HepG2 (cell line): Measurements from ENCODE around the gene ADIPOR1. TPM values are rescaled to one million over a fixed set of nuclear protein-coding genes. Genes with fewer than 3 reads are reported as not detected.
A peak's percentile ranks its signal among the peaks of the same experiment; 100 is the strongest.

Experiments used
- CCAR2 ChIP-seq: fragments of 200-400 bp; formaldehyde crosslinking; optimal IDR thresholded peaks from 2 replicates; pipeline ENCODE3; 2018; ENCODE audit warnings: low read depth, mild to moderate bottlenecking, low read length, moderate library complexity
- FOXO1 ChIP-seq: sonication (generic); formaldehyde crosslinking; IDR thresholded peaks from 2 replicates; pipeline ENCODE4 v1.4.0; 2020; ENCODE audit warnings: missing genetic modification reagents
- GFI1 ChIP-seq: sonication (generic); formaldehyde crosslinking; IDR thresholded peaks from 2 replicates; pipeline ENCODE4 v1.5.0; 2020; ENCODE audit warnings: missing genetic modification reagents, mild to moderate bottlenecking, borderline replicate concordance
- MEF2D ChIP-seq: sonication (generic); formaldehyde crosslinking; IDR thresholded peaks from 2 replicates; pipeline ENCODE4 v1.5.1; 2020; ENCODE audit warnings: mild to moderate bottlenecking, missing genetic modification reagents
- NFE2L1 ChIP-seq: sonication (generic); formaldehyde crosslinking; IDR thresholded peaks from 2 replicates; pipeline ENCODE4 v1.4.0; 2020; ENCODE audit warnings: missing genetic modification reagents, mild to moderate bottlenecking, borderline replicate concordance
- NR1H2 ChIP-seq: sonication (generic); formaldehyde crosslinking; IDR thresholded peaks from 2 replicates; pipeline ENCODE4 v1.8.1; 2022; ENCODE audit warnings: low read depth, missing genetic modification reagents, borderline replicate concordance
- ONECUT2 ChIP-seq: sonication (generic); formaldehyde crosslinking; IDR thresholded peaks from 2 replicates; pipeline ENCODE4 v1.4.0; 2020; ENCODE audit warnings: missing genetic modification reagents
- SRF ChIP-seq: IDR thresholded peaks from 2 replicates; pipeline ENCODE4 v1.6.1; 2011; ENCODE audit warnings: mild to moderate bottlenecking, low read depth, low read length, moderate library complexity
- TSC22D2 ChIP-seq: sonication (generic); formaldehyde crosslinking; IDR thresholded peaks from 2 replicates; pipeline ENCODE4 v1.5.1; 2020; ENCODE audit warnings: missing genetic modification reagents, mild to moderate bottlenecking, borderline replicate concordance
- ZNF776 ChIP-seq: sonication (generic); formaldehyde crosslinking; IDR thresholded peaks from 2 replicates; pipeline ENCODE4 v1.4.0; 2020; ENCODE audit warnings: mild to moderate bottlenecking, missing genetic modification reagents
- polyA plus RNA-seq, 8 experiments: library from polyadenylated mRNA; depleted of rRNA in 3 of 8; stranded (reverse) in 7 of 8; unstranded in 1 of 8; fragments of >200 nt; fragmentation: Illumina TruSeq in 4 of 8; extraction: Trizol in 4 of 8; gene quantifications; 2 replicates each; pipeline versions ENCODE4 v1.2.1 to v1.2.3, GENCODE V29; 2011 to 2016; ENCODE audit warnings: low read depth in 4 of 8, missing spikeins in 1 of 8, mixed read lengths in 1 of 8; ENCODE audit not compliant: insufficient read depth in 1 of 8
- total RNA-seq, 5 experiments: library from RNA; depleted of rRNA; stranded (reverse); fragments of >200 nt; fragmentation: Illumina TruSeq; extraction: Trizol; gene quantifications; 2 replicates each; pipeline ENCODE4 v1.2.3, GENCODE V29; 2016; ENCODE audit warnings: low read depth in 1 of 5
- TF ChIP-seq, protein P1 (sequence below): sonication (generic); formaldehyde crosslinking; IDR thresholded peaks from 2 replicates; pipeline ENCODE4 v1.5.0; 2020; ENCODE audit warnings: mild to moderate bottlenecking, missing genetic modification reagents, borderline replicate concordance
- TF ChIP-seq, protein P2 (sequence below): sonication (generic); formaldehyde crosslinking; IDR thresholded peaks from 2 replicates; pipeline ENCODE4 v1.5.0; 2020; ENCODE audit warnings: missing genetic modification reagents
- TF ChIP-seq, protein P3 (sequence below): sonication (generic); formaldehyde crosslinking; IDR thresholded peaks from 2 replicates; pipeline ENCODE4 v1.5.0; 2020; ENCODE audit warnings: missing genetic modification reagents
- TF ChIP-seq, protein P4 (sequence below): sonication (generic); formaldehyde crosslinking; conservative IDR thresholded peaks from 2 replicates; pipeline ENCODE4 v1.4.0; 2020; ENCODE audit warnings: missing genetic modification reagents
- TF ChIP-seq, protein P5 (sequence below): sonication (generic); formaldehyde crosslinking; IDR thresholded peaks from 2 replicates; pipeline ENCODE4 v1.9.0; 2022; ENCODE audit warnings: missing genetic modification reagents, mild to moderate bottlenecking, borderline replicate concordance

Gene ADIPOR1
- total and polyA plus RNA-seq, 2 of the 13 experiments (the other 11 are each of a cell fraction or from before 2014, with no cell fraction given) = 60.0 to 141 TPM

DNA sequence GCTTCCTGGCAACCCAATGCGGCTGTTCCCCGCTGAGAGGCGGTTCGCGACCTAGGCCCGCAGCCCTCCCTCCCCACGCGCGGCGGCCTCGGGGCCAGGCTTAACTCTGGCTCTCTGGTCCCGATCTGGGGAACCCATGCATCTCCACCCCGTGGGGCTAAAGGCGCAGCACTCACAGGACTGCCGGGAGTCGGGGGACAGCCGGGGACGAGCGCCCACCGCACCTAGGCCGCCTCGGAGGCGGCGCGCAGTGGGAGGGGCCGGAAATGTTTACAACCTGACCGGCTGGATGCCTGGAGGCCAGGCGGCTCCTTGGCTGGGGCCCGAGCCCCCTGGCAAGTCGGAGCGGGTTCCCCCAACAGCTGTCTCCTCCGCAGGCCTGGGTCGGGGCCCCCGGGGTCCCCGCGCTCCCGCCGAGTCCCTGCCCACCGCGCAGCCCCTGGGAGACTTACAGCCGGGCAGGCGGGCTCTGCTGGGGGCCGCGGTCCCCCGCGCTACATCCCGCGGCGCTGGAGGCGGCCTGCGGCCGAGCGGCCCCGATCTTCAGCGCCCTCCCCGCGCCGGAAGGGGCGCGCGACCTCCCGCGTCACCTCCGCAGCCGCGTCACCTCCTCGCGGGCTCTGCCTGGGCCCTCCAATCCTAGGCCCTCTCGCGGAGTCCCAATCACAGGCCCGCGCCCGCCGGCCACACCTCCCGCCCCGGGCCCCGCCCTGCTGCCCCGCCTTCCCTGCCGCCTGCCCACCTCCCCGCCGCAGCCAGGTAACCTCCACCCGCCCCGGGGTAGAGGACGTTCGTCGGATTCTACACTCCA lies at the start of gene ADIPOR1 (continued):
- TF ChIP-seq, protein P1, sequence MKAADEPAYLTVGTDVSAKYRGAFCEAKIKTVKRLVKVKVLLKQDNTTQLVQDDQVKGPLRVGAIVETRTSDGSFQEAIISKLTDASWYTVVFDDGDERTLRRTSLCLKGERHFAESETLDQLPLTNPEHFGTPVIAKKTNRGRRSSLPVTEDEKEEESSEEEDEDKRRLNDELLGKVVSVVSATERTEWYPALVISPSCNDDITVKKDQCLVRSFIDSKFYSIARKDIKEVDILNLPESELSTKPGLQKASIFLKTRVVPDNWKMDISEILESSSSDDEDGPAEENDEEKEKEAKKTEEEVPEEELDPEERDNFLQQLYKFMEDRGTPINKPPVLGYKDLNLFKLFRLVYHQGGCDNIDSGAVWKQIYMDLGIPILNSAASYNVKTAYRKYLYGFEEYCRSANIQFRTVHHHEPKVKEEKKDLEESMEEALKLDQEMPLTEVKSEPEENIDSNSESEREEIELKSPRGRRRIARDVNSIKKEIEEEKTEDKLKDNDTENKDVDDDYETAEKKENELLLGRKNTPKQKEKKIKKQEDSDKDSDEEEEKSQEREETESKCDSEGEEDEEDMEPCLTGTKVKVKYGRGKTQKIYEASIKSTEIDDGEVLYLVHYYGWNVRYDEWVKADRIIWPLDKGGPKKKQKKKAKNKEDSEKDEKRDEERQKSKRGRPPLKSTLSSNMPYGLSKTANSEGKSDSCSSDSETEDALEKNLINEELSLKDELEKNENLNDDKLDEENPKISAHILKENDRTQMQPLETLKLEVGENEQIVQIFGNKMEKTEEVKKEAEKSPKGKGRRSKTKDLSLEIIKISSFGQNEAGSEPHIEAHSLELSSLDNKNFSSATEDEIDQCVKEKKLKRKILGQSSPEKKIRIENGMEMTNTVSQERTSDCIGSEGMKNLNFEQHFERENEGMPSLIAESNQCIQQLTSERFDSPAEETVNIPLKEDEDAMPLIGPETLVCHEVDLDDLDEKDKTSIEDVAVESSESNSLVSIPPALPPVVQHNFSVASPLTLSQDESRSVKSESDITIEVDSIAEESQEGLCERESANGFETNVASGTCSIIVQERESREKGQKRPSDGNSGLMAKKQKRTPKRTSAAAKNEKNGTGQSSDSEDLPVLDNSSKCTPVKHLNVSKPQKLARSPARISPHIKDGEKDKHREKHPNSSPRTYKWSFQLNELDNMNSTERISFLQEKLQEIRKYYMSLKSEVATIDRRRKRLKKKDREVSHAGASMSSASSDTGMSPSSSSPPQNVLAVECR (CRISPR knock-in tag) = peak; percentile 81; the same call in 1 of the 2 replicates
- TF ChIP-seq TSC22D2 (CRISPR knock-in tag) (no peak), ONECUT2 (CRISPR knock-in tag) (no peak), NR1H2 (CRISPR knock-in tag) (no peak), SRF (no peak), CCAR2 (no peak), FOXO1 (CRISPR knock-in tag) (no peak), GFI1 (CRISPR knock-in tag) (peak; percentile 53; the same call in 1 of the 2 replicates), MEF2D (CRISPR knock-in tag) (no peak), NFE2L1 (peak; percentile 24; the same call in 1 of the 2 replicates), ZNF776 (CRISPR knock-in tag) (no peak)
- TF ChIP-seq, protein P2, sequence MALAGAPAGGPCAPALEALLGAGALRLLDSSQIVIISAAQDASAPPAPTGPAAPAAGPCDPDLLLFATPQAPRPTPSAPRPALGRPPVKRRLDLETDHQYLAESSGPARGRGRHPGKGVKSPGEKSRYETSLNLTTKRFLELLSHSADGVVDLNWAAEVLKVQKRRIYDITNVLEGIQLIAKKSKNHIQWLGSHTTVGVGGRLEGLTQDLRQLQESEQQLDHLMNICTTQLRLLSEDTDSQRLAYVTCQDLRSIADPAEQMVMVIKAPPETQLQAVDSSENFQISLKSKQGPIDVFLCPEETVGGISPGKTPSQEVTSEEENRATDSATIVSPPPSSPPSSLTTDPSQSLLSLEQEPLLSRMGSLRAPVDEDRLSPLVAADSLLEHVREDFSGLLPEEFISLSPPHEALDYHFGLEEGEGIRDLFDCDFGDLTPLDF (CRISPR knock-in tag) = 0 out of 2 replicates have a peak, but pooled peaks have one; percentile 43
- TF ChIP-seq, protein P3, sequence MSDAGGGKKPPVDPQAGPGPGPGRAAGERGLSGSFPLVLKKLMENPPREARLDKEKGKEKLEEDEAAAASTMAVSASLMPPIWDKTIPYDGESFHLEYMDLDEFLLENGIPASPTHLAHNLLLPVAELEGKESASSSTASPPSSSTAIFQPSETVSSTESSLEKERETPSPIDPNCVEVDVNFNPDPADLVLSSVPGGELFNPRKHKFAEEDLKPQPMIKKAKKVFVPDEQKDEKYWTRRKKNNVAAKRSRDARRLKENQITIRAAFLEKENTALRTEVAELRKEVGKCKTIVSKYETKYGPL (CRISPR knock-in tag) = no peak
- TF ChIP-seq, protein P4, sequence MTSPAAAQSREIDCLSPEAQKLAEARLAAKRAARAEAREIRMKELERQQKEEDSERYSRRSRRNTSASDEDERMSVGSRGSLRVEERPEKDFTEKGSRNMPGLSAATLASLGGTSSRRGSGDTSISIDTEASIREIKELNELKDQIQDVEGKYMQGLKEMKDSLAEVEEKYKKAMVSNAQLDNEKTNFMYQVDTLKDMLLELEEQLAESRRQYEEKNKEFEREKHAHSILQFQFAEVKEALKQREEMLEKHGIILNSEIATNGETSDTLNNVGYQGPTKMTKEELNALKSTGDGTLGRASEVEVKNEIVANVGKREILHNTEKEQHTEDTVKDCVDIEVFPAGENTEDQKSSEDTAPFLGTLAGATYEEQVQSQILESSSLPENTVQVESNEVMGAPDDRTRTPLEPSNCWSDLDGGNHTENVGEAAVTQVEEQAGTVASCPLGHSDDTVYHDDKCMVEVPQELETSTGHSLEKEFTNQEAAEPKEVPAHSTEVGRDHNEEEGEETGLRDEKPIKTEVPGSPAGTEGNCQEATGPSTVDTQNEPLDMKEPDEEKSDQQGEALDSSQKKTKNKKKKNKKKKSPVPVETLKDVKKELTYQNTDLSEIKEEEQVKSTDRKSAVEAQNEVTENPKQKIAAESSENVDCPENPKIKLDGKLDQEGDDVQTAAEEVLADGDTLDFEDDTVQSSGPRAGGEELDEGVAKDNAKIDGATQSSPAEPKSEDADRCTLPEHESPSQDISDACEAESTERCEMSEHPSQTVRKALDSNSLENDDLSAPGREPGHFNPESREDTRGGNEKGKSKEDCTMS (CRISPR knock-in tag) = no peak
- TF ChIP-seq, protein P5, sequence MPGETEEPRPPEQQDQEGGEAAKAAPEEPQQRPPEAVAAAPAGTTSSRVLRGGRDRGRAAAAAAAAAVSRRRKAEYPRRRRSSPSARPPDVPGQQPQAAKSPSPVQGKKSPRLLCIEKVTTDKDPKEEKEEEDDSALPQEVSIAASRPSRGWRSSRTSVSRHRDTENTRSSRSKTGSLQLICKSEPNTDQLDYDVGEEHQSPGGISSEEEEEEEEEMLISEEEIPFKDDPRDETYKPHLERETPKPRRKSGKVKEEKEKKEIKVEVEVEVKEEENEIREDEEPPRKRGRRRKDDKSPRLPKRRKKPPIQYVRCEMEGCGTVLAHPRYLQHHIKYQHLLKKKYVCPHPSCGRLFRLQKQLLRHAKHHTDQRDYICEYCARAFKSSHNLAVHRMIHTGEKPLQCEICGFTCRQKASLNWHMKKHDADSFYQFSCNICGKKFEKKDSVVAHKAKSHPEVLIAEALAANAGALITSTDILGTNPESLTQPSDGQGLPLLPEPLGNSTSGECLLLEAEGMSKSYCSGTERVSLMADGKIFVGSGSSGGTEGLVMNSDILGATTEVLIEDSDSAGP (CRISPR knock-in tag) = peak; percentile 61; the same call in 1 of the 2 replicates
